GM21619 (cell line): ENCODE measurements around the gene ALDH3A1.

Source experiments
- ATAC-seq: cut with Tn5 transposase; IDR thresholded peaks from one replicate; pipeline ENCODE4 v1.9.1; 2021; ENCODE audit not compliant: unreplicated experiment

ALDH3A1 gene

DNA sequence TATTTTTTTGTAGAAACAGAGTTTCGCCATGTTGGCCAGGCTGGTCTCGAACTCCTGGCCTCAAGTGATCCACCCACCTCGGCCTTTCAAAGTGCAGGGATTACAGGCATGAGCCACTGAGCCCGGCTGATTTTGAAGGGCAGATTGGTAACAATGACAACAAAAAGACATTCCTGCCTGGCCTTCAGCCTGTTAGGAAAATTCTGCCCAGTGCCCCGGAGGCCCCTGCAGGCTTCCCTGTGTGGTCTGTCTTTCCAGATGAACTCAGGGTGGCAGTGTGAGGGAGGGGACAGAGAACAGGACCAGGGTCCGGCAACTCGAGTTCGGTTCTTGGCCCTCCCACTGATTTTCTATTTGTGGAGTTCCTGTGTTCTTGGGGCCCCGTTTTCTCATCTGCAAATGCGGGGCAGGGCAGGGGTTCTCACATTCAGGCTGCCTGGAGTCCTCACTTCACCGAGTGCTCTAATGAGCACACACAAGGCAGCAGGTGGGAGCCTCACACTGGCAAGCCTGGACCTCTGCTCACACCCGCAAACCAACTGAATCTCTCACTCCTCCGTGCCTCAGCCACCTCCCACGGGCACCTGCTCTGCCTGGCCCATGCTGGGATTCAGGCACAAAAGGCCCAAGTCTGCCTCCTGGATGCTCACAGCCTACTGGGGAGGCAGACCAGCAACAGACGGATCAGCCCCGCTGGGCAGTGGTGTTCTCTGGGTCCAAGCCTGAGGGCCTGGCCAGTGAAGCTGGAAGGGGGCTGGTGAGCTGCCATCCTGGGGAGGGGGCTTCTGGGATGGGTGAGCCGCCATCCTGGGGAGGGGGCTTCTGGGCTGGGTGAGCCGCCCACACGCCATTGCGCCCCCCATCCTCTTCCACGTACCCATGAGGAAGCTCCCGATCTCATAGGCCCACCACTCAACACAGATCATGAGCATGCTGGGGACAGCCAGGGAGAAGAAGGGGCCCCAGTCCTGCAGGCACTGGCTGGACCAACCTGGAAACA is 42.0 kb downstream of the ALDH3A1 start:
- no peak for ATAC-seq

DNA sequence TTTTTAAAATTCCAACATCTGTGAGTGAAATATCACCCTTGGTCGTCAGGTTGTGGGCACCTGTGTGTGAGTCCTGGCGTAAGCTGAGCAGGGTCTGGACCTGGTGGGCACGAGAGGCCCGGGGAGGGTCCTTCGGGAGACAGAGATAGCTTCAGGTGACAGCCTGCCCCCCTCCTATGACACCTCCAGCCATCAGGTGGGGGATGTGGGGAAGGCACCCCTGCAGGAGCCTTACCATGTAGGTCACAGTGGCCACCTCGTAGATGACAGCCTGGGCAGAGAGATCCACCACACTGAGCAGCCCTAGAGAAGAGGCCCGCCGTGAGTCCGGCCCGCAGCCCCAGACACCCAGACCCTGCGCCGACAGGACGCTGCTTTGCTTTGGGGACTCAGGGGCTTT is 42.9 kb downstream of the ALDH3A1 start:
- no peak for ATAC-seq

DNA sequence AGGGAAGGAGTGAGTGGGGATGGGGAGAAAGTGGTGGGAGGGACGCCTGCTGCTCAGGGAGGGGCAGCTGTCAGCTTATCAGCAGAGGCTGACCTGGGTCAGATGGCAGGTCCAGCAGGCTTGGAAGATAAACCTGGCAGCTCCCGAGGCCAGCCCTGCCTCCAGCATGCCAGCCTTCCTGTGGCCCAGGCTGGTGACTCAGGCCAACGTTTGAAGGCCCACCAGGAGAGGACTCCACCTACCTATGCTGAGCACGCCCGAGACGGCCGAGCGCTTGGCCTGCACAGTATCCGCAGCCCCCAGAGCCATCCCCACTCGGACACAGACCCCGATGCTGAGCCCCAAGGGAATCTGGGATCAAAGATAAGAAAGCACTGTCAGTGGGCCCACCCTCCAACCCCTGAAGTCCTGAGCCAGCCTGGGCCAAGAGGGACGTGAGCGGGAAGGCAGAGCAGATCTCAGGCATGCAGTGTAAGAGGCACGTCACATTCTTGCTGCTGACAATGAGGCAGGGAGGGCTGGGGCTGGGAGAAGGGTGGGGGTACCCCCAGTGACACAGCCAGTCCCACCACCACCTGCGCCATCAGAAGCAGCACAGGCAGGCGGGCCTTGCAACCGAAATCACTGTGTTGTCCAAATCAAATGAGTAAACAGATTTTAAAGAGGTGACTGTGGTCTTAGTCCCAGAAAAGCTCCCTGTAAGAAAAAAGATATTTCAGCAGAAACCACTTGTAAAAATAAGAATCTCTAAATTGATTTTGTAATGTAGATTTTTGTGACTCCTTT is 44.1 kb downstream of the ALDH3A1 start:
- ATAC-seq: no peak

DNA sequence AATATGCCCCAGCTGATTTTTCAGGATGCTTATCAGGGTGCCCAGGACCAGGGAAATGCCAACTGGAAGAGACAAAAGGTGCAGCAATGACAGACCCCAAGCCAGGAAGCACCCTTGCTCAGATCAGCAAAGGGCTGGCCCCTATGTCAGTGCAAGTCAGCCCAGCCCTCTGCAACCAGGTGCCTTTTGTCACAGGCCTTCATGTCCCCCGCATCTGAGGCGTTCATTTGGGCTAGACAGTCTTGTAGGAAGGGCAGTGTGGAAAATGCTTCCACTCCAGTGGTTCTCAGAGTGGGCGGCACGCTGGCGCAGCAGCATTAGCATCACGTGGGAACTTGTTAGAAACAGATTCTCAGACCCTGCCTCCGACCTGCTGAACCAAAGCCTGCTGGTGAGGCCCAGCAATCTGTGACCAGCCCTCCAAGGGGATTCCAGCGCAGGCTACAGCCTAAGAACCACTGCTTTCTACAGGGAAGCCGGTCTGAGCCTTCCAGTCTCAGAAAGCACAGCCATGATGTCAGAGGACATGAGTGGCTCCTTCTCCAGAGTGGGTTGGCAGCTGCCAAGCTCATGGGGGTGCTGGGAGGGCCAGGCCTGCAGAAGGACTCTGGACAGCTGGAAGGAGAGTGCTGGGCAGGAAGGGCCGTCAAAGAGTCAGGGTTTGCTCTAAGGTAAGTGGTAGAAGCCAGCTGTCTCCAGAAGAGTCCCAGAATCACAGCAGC is 44.8 kb downstream of the ALDH3A1 start:
- no peak for ATAC-seq

DNA sequence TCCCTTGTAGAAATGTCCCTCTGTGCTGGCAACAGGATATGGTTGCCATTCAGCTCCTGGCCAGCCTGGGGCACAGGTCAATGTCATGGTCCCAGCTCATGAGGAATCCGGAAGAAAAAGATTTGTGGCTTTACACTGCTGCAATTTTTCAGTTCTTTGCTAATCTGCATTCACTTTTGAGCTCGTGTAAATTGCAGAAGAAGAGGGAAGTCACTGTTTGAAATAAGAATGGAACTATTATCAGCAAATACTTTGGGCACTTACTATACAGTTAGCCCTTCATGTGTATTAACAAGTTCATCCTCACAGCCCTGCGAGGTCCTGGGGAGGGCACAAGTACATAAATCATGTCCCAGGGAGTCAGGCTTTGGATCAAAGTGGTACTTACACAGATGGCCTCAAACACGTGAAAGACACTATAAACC is 45.9 kb downstream of the ALDH3A1 start:
- ATAC-seq: no peak
